EH (cell line): ENCODE results near the gene GON4L.
A peak's percentile ranks its signal among the peaks of the same experiment; 100 is the strongest.
"Not testable (repeated sequence)": the region's sequence is repeated elsewhere in the genome, so short reads cannot be mapped to it uniquely, and the experiment has no call there.

Source experiments
- DNase-seq: peaks from one replicate; pipeline ENCODE4 v3.0.0-alpha.2; 2015; ENCODE audit warnings: low read depth

Gene GON4L

DNA sequence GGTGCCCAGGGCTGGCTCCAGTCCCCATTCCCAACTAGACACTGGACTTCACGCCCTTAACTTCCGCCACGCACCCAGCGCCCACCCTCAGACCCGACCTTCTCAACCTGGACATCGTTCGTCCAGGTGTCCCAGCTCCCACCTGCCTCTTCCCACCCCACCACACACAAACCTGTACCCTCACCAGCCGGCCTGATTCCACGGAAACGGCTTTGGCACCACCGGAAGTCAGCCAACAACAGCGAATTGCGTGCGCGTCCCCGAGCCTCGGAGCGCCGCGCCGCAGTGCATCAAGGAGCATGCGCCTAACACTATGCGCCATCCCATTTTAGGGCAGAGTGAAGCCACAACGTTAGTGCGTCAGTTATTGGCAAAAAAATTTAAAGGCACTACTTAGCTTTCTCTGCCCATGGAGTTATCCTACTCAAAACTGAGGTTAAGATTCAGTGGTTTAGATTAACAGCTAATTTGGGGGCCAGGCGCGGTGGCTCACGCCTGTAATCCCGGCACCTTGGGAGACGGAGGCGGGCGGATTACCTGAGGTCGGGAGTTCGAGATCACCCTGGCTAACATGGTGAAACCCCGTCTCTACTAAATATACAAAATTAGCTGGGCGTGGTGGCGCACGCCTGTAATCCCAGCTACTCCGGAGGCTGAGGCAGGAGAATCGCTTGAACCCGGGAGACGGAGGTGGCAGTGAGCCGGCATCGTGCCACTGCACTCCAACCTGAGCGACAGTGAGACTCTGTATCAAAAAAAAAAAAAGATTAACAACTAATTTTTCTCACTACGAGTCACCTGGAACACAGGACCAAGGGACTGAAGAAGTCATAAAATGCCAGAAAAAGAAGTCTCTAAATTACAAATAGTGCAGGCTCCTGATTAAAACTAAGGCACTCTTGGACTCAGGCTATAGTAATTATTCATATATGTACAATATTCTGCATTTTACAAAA, at the start of gene GON4L:
TSS of gene GON4L (minus strand) at position 240 of the 956 bp plus-strand sequence. CDS start 3,434 bp downstream, outside the sequence.
- peak; percentile 93 for DNase-seq

DNA sequence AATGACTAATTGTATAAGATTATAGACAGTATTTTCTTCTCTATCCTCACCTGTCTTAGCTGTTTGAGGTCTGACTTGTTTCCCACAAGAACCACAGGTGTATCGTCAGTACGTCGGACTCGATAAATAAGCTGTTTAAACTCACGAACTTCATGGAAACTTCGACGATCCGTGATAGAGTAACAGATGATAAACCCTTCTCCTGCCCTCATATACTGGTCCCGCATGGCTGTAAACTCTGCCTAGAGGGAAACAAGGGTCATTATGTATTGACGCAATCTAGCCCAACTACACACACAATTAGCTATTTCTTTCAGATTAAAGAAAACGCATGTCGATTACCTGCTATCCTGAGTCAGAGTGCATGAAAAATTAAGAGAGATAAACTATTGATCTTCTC, 47.2 kb upstream of the GON4L start:
- DNase-seq = no peak

DNA sequence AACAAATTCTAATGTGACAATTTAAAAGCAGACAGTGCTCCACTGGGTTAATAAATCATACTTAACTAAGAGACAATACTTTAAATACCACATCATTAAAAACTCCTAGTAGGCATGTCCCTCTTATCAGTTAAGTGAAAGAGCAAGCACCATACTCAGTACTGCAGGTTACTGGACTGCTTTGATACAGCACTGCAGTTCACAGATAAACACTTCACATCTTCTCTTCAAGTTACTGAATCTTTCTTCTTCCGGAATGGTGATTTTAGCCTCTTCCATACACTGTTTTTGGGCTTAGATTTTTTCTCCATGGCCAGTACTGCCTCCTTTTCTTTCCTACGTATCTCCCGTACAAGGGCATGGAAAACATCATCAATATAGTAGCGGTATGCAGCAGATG, 43.1 kb upstream of the GON4L start:
- no peak for DNase-seq

DNA sequence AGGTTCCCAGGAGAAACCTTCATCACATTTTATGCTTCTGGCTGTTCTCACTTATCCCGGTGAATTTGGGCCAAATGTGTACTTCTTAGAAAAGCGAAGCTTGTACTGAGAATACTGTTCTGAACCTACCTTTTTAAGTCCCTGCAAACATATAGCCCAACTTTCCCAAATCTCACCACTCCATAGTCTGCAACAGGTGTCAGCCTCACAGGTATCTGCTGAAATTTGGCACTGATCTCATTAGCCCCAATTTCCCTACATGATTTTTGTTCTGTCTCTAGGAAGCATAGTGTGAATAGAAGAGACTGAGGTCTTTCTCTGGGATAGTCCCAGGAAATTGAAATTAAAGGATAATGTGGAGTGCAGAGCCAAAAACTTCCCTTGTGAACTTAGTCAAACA, 42.7 kb upstream of the GON4L start:
- DNase-seq = no peak

- no peak for DNase-seq
Measured at GRCh38 chr1:155898888-155899287, 41.9 kb upstream of the GON4L start.

DNA sequence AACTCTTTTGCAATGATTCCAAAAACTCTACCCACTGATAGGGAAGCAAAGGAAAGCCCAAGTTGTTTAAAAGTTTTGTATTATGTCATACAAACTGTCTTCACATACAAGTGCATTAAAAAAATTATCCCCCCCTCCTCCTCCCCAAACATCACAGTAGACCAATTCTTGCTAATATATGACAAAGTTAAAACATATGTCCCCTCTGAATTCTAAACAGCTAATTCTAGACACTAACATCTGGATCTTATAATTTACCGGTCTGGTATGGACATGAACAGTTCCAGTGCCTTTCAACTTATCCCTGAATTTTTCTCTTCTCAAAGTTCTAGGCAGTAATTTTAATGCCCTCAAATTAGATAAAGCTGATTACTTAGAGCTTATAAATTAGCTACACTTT, 40.7 kb upstream of the GON4L start:
- DNase-seq = no peak

DNA sequence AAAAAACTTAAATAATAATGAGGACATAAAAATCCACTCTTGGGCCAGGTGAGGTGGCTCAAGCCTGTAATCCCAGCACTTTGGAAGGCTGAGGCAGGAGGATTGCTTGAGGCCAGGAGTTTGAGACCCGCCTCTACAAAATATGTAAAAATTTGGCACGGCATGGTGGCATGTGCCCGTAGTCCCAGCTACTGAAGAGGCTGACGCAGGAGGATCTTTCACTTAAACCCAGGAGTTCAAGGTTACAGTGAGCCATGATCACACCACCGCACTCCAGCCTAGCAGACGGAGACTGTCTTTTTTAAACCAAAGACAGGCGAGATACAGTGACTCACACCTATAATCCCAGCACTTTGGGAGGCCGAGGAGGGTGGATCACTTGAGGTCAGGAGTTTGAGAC, 39.5 kb upstream of the GON4L start:
- DNase-seq = not testable (repeated sequence)

GRCh38 chr1:155895617-155896016, 38.6 kb upstream of the GON4L start:
- not testable (repeated sequence) for DNase-seq

DNA sequence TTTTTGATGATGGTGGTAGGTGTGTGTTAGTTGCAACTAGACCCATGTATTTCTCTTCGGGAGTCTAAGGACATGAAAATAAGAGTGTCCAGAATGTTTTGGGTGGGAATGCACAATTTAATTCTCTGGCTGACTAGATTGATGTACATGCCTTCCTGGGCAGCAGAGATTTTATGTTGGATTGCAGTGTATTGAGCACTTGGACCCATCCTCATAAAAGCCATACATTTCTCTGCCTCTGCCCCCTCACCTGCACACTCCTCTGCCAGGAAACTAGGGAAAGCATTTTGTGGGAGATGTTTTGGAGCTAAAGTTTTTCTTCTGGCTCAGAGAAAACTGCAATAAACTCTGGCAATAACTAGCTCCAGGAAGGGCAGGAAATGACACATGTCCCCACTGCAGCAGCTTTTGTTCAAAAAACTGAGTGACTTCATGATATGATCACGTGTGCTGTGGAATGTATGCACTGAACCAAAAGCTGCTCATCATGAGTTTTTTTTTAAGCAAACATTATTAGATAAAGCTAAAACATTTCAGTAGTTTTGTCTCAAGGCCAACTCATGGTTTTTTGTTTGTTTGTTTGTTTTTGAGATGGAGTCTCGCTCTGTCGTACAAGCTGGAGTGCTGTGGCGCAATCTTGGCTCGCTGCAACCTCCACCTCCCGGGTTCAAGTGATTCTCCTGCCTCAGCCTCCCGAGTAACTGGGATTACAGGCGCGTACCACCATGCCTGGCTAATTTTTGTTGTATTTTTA, 36.6 kb upstream of the GON4L start:
- DNase-seq = peak; percentile 95

DNA sequence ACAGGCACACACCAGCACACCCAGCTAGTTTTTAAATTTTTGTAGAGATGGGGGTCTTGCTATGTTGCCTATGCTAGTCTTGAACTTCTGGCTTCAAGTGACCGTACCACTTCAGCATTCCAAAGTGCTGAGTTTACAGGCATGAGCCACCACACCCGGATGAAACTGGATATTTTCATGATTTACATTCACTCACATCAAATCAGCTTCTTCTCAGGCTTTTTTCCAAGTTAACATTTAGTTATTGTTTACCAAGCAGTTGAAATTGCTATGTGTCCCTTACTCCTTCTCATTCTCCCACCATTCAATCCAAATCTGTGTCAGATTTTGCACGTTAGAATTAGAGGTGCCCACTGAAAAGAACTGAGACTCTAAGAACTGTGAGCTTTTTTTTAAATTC, 35.8 kb upstream of the GON4L start:
- DNase-seq = peak; percentile 87

- DNase-seq = no peak
Measured at GRCh38 chr1:155890251-155890650, 33.2 kb upstream of the GON4L start.

DNA sequence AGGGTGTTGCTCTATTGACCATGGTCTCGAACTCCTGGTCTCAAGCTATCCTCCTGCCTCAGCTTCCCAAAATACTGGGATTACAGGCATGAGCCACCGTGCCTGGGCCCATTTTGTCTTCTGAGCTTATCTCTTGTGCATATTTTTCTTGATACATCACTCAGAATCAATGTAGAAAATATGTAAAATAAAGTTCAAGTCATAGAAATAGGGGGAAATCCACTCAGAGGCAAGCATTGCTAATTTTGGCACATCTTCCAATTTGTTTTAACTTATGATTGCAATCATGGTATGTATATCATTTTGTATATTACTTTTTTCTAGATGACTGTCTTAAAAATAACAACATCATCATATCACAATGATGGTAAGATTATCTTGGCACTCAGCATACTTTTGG, 32.6 kb upstream of the GON4L start:
- DNase-seq = peak; percentile 54

GRCh38 chr1:155888481-155888880, 31.5 kb upstream of the GON4L start:
- peak; percentile 47 for DNase-seq

- no peak for DNase-seq
Measured at GRCh38 chr1:155884982-155885381, 28.0 kb upstream of the GON4L start.

DNA sequence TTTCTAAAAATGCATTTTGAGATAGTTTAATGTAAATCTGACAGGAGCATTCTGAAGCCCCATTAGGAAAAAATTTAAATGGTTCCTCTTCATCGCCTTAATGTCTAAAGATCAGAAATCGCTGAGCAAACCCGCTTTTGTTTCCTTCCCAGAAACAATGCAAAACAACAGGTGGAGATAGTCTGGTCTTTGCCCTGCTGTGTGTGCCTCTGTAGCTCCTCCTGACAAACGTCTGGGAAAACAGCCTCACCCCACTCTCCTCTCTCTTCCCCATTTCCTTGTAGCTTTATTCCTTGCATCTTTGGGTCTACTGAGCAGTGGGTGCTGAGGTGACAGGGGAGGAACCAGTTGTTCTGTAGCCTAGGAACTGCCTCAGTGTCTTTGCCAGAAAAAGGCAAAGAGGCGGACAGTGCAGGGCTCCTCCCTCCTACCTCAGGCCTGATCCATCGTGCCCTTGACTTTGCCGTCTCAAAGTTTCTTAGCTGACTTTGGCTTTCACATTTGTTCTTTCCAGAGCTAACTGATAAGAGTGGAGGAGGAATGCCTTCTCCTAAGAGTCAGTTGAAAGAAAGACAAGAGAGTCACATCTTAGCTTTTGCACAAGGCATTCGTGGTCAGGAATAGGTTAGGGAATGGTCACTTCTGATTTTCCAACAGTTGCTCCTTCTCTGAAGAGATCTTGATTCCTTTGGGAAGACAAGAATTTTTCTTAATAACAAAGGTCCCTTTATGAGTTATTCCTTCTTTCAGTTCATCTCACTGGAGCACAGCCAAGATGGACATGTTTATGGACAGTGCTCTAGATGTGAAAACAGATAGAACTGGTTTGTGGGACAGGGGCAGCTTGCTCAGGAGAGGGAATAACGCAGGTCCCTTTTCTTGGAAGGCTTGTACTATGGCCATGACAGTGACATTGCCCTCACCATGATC, 27.3 kb upstream of the GON4L start:
- DNase-seq = peak; percentile 74

DNA sequence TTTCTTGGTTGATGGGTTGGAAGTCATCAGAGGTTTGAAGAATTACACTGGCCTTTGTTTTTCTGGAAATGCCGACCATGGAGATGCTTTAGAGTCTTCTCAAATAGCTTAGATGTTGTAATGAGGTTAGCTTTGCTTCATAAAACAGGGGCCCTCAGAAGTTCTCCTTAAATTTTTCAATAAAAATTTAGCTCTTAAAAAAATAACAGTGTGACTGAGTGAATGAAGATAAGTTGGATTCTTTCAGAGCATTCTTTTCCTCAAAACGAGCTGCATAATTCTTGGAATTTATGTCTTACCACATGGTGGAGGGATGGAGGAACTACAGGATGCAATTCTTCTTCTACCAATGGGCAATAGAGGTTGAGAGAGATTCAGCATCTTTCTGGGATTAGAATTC, 25.8 kb upstream of the GON4L start:
- DNase-seq = peak; percentile 59

GRCh38 chr1:155882235-155882634, 25.2 kb upstream of the GON4L start:
- no peak for DNase-seq

- no peak for DNase-seq
Measured at GRCh38 chr1:155880950-155881349, 23.9 kb upstream of the GON4L start.

DNA sequence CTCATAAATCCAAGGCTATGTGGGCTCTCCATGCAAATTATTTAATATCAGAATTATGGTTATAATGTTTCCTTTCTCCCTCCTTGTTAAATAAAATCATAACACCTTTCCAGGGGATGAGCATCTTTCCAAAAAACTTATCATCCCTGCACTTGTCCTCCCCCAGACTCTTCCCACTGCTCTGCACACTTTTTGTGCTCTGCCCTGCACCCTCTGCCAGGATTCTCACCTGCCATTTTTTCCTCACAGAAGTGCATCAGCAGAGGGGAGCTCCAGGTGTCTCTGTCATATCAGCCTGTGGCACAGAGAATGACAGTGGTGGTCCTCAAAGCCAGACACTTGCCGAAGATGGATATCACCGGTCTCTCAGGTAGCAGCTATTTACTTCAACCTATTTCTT, 23.2 kb upstream of the GON4L start:
- no peak for DNase-seq

- DNase-seq = no peak
Measured at GRCh38 chr1:155877945-155878344, 20.9 kb upstream of the GON4L start.

- peak; percentile 42 for DNase-seq
Measured at GRCh38 chr1:155873860-155874259, 16.8 kb upstream of the GON4L start.

- no peak for DNase-seq
Measured at GRCh38 chr1:155872527-155872926, 15.5 kb upstream of the GON4L start.
